K562 (cell line): ENCODE results near the gene ANXA4. TPM values are rescaled to one million over a fixed set of nuclear protein-coding genes. Genes with fewer than 3 reads are reported as not detected.

Experiments
- CTCFL ChIP-seq: IDR thresholded peaks from 2 replicates; pipeline ENCODE4 v1.6.1; 2011; ENCODE audit warnings: borderline replicate concordance, low read depth, mild to moderate bottlenecking, moderate library complexity, low read length; ENCODE audit not compliant: insufficient read depth, poor library complexity, severe bottlenecking
- E2F5 ChIP-seq: sonication (generic); formaldehyde crosslinking; IDR thresholded peaks from 2 replicates; pipeline ENCODE4 v1.8.0; 2022; ENCODE audit warnings: mild to moderate bottlenecking, missing genetic modification reagents
- GABPB1 ChIP-seq: sonication (generic); formaldehyde crosslinking; IDR thresholded peaks from 2 replicates; pipeline ENCODE4 v1.8.0; 2022; ENCODE audit warnings: mild to moderate bottlenecking, missing genetic modification reagents
- MIER1 ChIP-seq: fragments of 450-650 bp; IDR thresholded peaks from 2 replicates; pipeline ENCODE4 v1.6.1; 2016; ENCODE audit warnings: antibody characterized with exemption, mild to moderate bottlenecking, low read depth
- POLR2AphosphoS2 ChIP-seq: IDR thresholded peaks from 2 replicates; pipeline ENCODE4 v1.6.1; 2012; ENCODE audit warnings: low read length, improper control_type of control experiment
- POLR2B ChIP-seq: fragments of 450-650 bp; IDR thresholded peaks from 2 replicates; pipeline ENCODE4 v1.6.1; 2018; ENCODE audit warnings: low read depth; ENCODE audit not compliant: partially characterized antibody
- PTRF ChIP-seq: fragments of 450-650 bp; IDR thresholded peaks from 2 replicates; pipeline ENCODE4 v1.6.1; 2016; ENCODE audit warnings: mild to moderate bottlenecking, missing genetic modification characterization, missing compliant biosample characterization
- VEZF1 ChIP-seq: fragments of 200-800 bp; sonication (Bioruptor generic); IDR thresholded peaks from 2 replicates; pipeline ENCODE4 v1.6.1; 2017; ENCODE audit warnings: missing genetic modification characterization, missing compliant biosample characterization
- ZFP30 ChIP-seq: fragments of 250-450 bp; sonication (Bioruptor Pico); IDR thresholded peaks from 2 replicates; pipeline ENCODE4 v1.8.0; 2022; ENCODE audit warnings: moderate library complexity, mild to moderate bottlenecking, inconsistent platforms, borderline replicate concordance
- polyA plus RNA-seq, 8 experiments: library from polyadenylated mRNA; depleted of rRNA in 4 of 8; stranded (reverse) in 5 of 8; unstranded in 3 of 8; fragments of >200 nt; fragmentation: Nextera tagmentation in 2 of 8; fragmentation: Illumina TruSeq in 1 of 8; extraction: Ambion mirVana in 2 of 8; extraction: Trizol in 1 of 8; gene quantifications; 2 replicates each; pipeline versions ENCODE4 v1.2.1 to v1.2.3, GENCODE V29; 2011 to 2014; ENCODE audit warnings: inconsistent platforms in 1 of 8, missing spikeins in 1 of 8
- total RNA-seq, 7 experiments: library from RNA; depleted of rRNA in 6 of 7; stranded (reverse); fragments of >200 nt in 6 of 7; fragmentation: Illumina TruSeq in 2 of 7; extraction: Trizol in 2 of 7; gene quantifications; 2 replicates each; pipeline versions ENCODE4 v1.2.1 to v1.2.3, GENCODE V29; 2011 to 2021; ENCODE audit warnings: low replicate concordance in 1 of 7
- TF ChIP-seq, protein P1 (sequence below): sonication (generic); formaldehyde crosslinking; IDR thresholded peaks from 2 replicates; pipeline ENCODE4 v1.8.1; 2023; ENCODE audit warnings: mild to moderate bottlenecking, missing genetic modification reagents
- TF ChIP-seq, protein P2 (sequence below), 2 experiments: fragments of 200-800 bp in 1 of 2; sonication (Bioruptor generic) in 1 of 2; sonication (generic) in 1 of 2; formaldehyde crosslinking in 1 of 2; IDR thresholded peaks in 1 of 2; conservative IDR thresholded peaks in 1 of 2; 2 replicates each; pipeline versions ENCODE4 v1.5.0 to v1.6.1; 2016 to 2020; ENCODE audit warnings: missing compliant biosample characterization in 1 of 2, missing genetic modification characterization in 1 of 2, missing genetic modification reagents in 1 of 2

The ANXA4 gene
- total and polyA plus RNA-seq, 9 of the 15 experiments (the other 6 are each of a cell fraction or from before 2014, with no cell fraction given) = 3.4 to 13.6 (median 11.6) TPM

- no peak for TF ChIP-seq CTCFL
- no peak for TF ChIP-seq POLR2AphosphoS2
- TF ChIP-seq ZFP30 (CRISPR knock-in tag) = no peak
- TF ChIP-seq PTRF (tag) = no peak
- TF ChIP-seq VEZF1 (CRISPR knock-in tag) = no peak
- no peak for TF ChIP-seq POLR2B
- TF ChIP-seq E2F5 (CRISPR knock-in tag) = no peak
- TF ChIP-seq, protein P1, sequence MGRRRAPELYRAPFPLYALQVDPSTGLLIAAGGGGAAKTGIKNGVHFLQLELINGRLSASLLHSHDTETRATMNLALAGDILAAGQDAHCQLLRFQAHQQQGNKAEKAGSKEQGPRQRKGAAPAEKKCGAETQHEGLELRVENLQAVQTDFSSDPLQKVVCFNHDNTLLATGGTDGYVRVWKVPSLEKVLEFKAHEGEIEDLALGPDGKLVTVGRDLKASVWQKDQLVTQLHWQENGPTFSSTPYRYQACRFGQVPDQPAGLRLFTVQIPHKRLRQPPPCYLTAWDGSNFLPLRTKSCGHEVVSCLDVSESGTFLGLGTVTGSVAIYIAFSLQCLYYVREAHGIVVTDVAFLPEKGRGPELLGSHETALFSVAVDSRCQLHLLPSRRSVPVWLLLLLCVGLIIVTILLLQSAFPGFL (CRISPR knock-in tag) = no peak
- TF ChIP-seq, protein P2, sequence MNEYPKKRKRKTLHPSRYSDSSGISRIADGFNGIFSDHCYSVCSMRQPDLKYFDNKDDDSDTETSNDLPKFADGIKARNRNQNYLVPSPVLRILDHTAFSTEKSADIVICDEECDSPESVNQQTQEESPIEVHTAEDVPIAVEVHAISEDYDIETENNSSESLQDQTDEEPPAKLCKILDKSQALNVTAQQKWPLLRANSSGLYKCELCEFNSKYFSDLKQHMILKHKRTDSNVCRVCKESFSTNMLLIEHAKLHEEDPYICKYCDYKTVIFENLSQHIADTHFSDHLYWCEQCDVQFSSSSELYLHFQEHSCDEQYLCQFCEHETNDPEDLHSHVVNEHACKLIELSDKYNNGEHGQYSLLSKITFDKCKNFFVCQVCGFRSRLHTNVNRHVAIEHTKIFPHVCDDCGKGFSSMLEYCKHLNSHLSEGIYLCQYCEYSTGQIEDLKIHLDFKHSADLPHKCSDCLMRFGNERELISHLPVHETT (CRISPR knock-in tag; conservative IDR thresholded peaks at IDR 0.05 in 1 of 2, IDR thresholded peaks at IDR 0.05 in 1 of 2) = no peak
- TF ChIP-seq GABPB1 (CRISPR knock-in tag) = no peak
- TF ChIP-seq MIER1 = no peak
Measured at GRCh38 chr2:69743847-69744264, 1.9 kb downstream of the ANXA4 start (continued).
